Measurements from ENCODE around the gene KRTAP17-1. TPM values are rescaled to one million over a fixed set of nuclear protein-coding genes. Genes with fewer than 3 reads are reported as not detected.
A peak's percentile ranks its signal among the peaks of the same experiment; 100 is the strongest.

Gene KRTAP17-1
- polyA plus RNA-seq, 1 donor (not counting 4 experiments of a cell fraction or from before 2014, with no cell fraction given), result not detected

DNA sequence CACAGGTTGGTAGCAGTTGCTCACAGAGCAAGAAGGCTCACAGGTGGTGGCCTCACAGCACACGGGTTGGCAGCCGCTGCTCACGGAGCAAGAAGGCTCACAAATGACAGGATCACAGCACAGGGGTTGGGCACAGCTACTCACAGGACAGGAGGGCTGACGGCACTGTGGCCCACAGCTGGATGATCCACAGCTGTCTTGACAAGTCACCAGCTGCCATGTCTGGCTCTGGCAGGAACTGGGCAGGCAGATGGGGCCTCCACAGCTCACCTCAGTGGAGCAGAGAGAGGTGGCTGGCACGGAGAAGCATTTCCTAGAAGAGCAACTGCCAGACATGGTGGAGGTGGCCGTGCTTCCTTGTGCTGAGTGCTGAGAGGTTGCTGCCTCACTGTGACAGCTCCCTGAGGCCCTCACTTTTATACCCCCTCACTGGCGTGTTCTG lies 6.6 kb downstream of the KRTAP17-1 start, which contains the start of gene KRTAP16-1:
TSS of gene KRTAP16-1 (minus strand) at position 392 of the 442 bp plus-strand sequence. CDS start at position 336, 56 bp downstream.
- Histone ChIP-seq H3K9ac (ENCODE audit: control insufficient read depth, extremely low read depth, insufficient read depth, low read length) (no peak within 1 kb of the TSS), H3K4me3 (ENCODE audit: control insufficient read depth in 2 of 3, extremely low read depth in 1 of 3, insufficient read depth in 2 of 3, low read depth in 1 of 3, low read length in 3 of 3) (no peak within 1 kb of the TSS), H4K20me1 (ENCODE audit: control insufficient read depth, extremely low read depth, insufficient read depth, low read length) (no peaks in the 10 kb centered on the region), H3K9me1 (ENCODE audit: control insufficient read depth, extremely low read depth, insufficient read depth, low read length) (no peaks in the 10 kb centered on the region), H3K9me3 (ENCODE audit: control insufficient read depth, low read depth, low read length) (no peaks in the 10 kb centered on the region), H3K36me3 (ENCODE audit: control insufficient read depth in 2 of 2, extremely low read depth in 1 of 2, insufficient read depth in 2 of 2, low read length in 2 of 2) (no peaks in the 10 kb centered on the region), H2AFZ (ENCODE audit: control insufficient read depth, low read length) (peak within 1 kb of the TSS; percentile 89), H3K79me2 (ENCODE audit: control insufficient read depth, insufficient read depth, low read length) (no peaks in the 10 kb centered on the region), H3K27ac (ENCODE audit: control insufficient read depth, insufficient read depth, low read length) (no peak within 1 kb of the TSS), H3K27me3 (ENCODE audit: control insufficient read depth, extremely low read depth, insufficient read depth, low read length) (no peaks in the 10 kb centered on the region), H3K4me1 (ENCODE audit: control insufficient read depth, extremely low read depth, insufficient read depth, low read length) (peaks cover 6% of the 10 kb centered on the region), H3K4me2 (ENCODE audit: control insufficient read depth, extremely low read depth, insufficient read depth, low read depth, low read length) (peak within 1 kb of the TSS; percentile 25)
- FAIRE-seq (no peak), DNase-seq (ENCODE audit: low read depth, low spot score) (no peak)
- dilution Hi-C loops (cut with MboI; ENCODE audit: extremely low pct_ligation_motif_present, low sequenced_read_pairs), result no loop called here
- no peak for TF ChIP-seq EZH2 (IDR thresholded peaks at IDR 0.05; ENCODE audit: low read length)
- TF ChIP-seq, protein P1, sequence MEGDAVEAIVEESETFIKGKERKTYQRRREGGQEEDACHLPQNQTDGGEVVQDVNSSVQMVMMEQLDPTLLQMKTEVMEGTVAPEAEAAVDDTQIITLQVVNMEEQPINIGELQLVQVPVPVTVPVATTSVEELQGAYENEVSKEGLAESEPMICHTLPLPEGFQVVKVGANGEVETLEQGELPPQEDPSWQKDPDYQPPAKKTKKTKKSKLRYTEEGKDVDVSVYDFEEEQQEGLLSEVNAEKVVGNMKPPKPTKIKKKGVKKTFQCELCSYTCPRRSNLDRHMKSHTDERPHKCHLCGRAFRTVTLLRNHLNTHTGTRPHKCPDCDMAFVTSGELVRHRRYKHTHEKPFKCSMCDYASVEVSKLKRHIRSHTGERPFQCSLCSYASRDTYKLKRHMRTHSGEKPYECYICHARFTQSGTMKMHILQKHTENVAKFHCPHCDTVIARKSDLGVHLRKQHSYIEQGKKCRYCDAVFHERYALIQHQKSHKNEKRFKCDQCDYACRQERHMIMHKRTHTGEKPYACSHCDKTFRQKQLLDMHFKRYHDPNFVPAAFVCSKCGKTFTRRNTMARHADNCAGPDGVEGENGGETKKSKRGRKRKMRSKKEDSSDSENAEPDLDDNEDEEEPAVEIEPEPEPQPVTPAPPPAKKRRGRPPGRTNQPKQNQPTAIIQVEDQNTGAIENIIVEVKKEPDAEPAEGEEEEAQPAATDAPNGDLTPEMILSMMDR (optimal IDR thresholded peaks at IDR 0.05 in 1 of 3, IDR thresholded peaks at IDR 0.05 in 1 of 3, conservative IDR thresholded peaks at IDR 0.05 in 1 of 3; ENCODE audit: extremely low read depth in 1 of 3, insufficient read depth in 2 of 3, low read length in 3 of 3), result no peak

DNA sequence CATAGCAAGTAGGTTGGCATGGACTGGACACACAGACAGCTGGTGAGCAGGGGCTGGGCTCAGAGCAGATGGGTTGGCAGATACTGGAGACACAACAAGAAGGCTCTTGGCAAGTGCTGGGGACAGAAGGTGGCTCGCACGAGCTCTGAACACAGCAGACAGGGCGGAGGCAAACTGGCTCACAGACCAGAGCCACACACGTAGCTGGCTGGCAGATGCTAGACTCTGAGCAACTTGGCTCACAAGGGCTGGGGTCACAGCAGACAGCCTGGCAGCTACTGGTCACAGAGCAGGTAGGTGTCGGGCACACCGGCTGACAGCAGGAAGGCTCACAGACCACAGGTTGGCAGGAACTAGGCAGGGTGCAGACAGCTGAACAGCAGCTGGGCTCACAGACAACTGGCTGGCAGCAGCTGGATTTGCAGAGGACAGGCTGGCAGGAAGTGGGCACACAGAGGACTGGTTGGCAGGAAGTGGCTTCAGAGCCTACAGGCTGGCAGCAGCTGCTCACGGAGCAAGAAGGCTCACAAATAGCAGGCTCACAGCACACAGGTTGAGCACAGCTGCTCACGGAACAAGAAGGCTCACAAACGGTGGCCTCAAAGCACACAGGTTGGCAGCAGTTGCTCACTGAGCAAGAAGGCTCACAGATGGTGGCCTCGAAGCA lies 7.1 kb downstream of the KRTAP17-1 start:
- dilution Hi-C loops (cut with MboI; ENCODE audit: extremely low pct_ligation_motif_present, low sequenced_read_pairs), result no loop called here
- TF ChIP-seq, protein P1 (optimal IDR thresholded peaks at IDR 0.05 in 1 of 3, IDR thresholded peaks at IDR 0.05 in 1 of 3, conservative IDR thresholded peaks at IDR 0.05 in 1 of 3; ENCODE audit: extremely low read depth in 1 of 3, insufficient read depth in 2 of 3, low read length in 3 of 3), result no peak
- no peak for TF ChIP-seq EZH2 (IDR thresholded peaks at IDR 0.05; ENCODE audit: low read length)
- H3K4me1 ChIP-seq (ENCODE audit: control insufficient read depth, extremely low read depth, insufficient read depth, low read length), result peaks cover 6% of the 10 kb centered on the region
- no peak overlapping the region for H3K27ac ChIP-seq (ENCODE audit: control insufficient read depth, insufficient read depth, low read length)
- H3K36me3 ChIP-seq (ENCODE audit: control insufficient read depth in 2 of 2, extremely low read depth in 1 of 2, insufficient read depth in 2 of 2, low read length in 2 of 2), result no peaks in the 10 kb centered on the region
- H3K9me3 ChIP-seq (ENCODE audit: control insufficient read depth, low read depth, low read length), result no peaks in the 10 kb centered on the region
- no peaks in the 10 kb centered on the region for H3K9me1 ChIP-seq (ENCODE audit: control insufficient read depth, extremely low read depth, insufficient read depth, low read length)
- H3K4me3 ChIP-seq (ENCODE audit: control insufficient read depth in 2 of 3, extremely low read depth in 1 of 3, insufficient read depth in 2 of 3, low read depth in 1 of 3, low read length in 3 of 3), result no peak overlapping the region
- H2AFZ ChIP-seq (ENCODE audit: control insufficient read depth, low read length), result peak overlapping the region; percentile 89
- peak overlapping the region; percentile 25 for H3K4me2 ChIP-seq (ENCODE audit: control insufficient read depth, extremely low read depth, insufficient read depth, low read depth, low read length)
- H3K27me3 ChIP-seq (ENCODE audit: control insufficient read depth, extremely low read depth, insufficient read depth, low read length), result no peaks in the 10 kb centered on the region
- no peak overlapping the region for H3K9ac ChIP-seq (ENCODE audit: control insufficient read depth, extremely low read depth, insufficient read depth, low read length)
- peak; percentile 84 for FAIRE-seq
- H4K20me1 ChIP-seq (ENCODE audit: control insufficient read depth, extremely low read depth, insufficient read depth, low read length), result no peaks in the 10 kb centered on the region
- no peaks in the 10 kb centered on the region for H3K79me2 ChIP-seq (ENCODE audit: control insufficient read depth, insufficient read depth, low read length)
- no peak for DNase-seq (ENCODE audit: low read depth, low spot score)

All from keratinocyte (primary cell).